NCI-H2029 treated with DMSO at 0.1 percent for 48 hours (cell line): Measurements from ENCODE around the gene DIP2C.
"Not testable (repeated sequence)": the region's sequence is repeated elsewhere in the genome, so short reads cannot be mapped to it uniquely, and the experiment has no call there.

Experiments used
- DNase-seq: peaks from one replicate; lab custom pipeline; 2025; lab: John Stamatoyannopoulos, UW

The DIP2C gene

GRCh38 chr10:657816-658350 is 31.6 kb downstream of the DIP2C start:
- DNase-seq: not testable (repeated sequence)

GRCh38 chr10:656883-657282 is 32.6 kb downstream of the DIP2C start:
- DNase-seq: no peak

GRCh38 chr10:655184-655583 is 34.3 kb downstream of the DIP2C start:
- no peak for DNase-seq

GRCh38 chr10:654647-654996 is 34.8 kb downstream of the DIP2C start:
- DNase-seq: no peak

GRCh38 chr10:653991-654646 is 35.3 kb downstream of the DIP2C start:
- DNase-seq: no peak

GRCh38 chr10:652832-653459 is 36.5 kb downstream of the DIP2C start:
- DNase-seq: not testable (repeated sequence)

GRCh38 chr10:652233-652632 is 37.2 kb downstream of the DIP2C start:
- DNase-seq: no peak

GRCh38 chr10:651692-652091 is 37.8 kb downstream of the DIP2C start:
- no peak for DNase-seq

GRCh38 chr10:650886-651615 is 38.4 kb downstream of the DIP2C start:
- no peak for DNase-seq

GRCh38 chr10:650441-650851 is 39.0 kb downstream of the DIP2C start:
- DNase-seq: peak; percentile 28

- peak; percentile 43 for DNase-seq
These were observed 39.5 kb downstream of the DIP2C start for GRCh38 chr10:649798-650440.

GRCh38 chr10:649445-649797 is 40.0 kb downstream of the DIP2C start:
- DNase-seq: no peak

GRCh38 chr10:647019-647418 is 42.4 kb downstream of the DIP2C start:
- DNase-seq: not testable (repeated sequence)

- no peak for DNase-seq
These were observed 43.3 kb downstream of the DIP2C start for GRCh38 chr10:646118-646524.

- no peak for DNase-seq
These were observed 44.5 kb downstream of the DIP2C start for GRCh38 chr10:644943-645334.

GRCh38 chr10:644076-644942 is 45.2 kb downstream of the DIP2C start:
- no peak for DNase-seq

GRCh38 chr10:642186-642890 is 47.1 kb downstream of the DIP2C start:
- no peak for DNase-seq

- DNase-seq: no peak
These were observed 48.1 kb downstream of the DIP2C start for GRCh38 chr10:641149-642010.

GRCh38 chr10:640673-641045 is 48.8 kb downstream of the DIP2C start:
- no peak for DNase-seq
